Loucy (cell line): Measurements from ENCODE around the gene CASK.

Experiments
- CTCF ChIP-seq: fragments of 200-600 bp; sonication (generic); conservative IDR thresholded peaks from 2 replicates; pipeline ENCODE4 v1.5.1; 2014; ENCODE audit warnings: mild to moderate bottlenecking, antibody characterized with exemption, low read length
- EZH2phosphoT487 ChIP-seq: fragments of 200-600 bp; IDR thresholded peaks from 2 replicates; pipeline ENCODE4 v1.6.1; 2018; ENCODE audit warnings: antibody characterized with exemption, mild to moderate bottlenecking, moderate library complexity, borderline replicate concordance

- TF ChIP-seq CTCF (peak; percentile 68), EZH2phosphoT487 (no peak)
These were observed 141.9 kb downstream of the CASK start for GRCh38 chrX:41781500-41781899.
